Thyroid gland (tissue), 4 donors: ENCODE data around the gene SAXO1.

Experiments used
- CTCF ChIP-seq, 6 experiments: fragments of 200-600 bp in 3 of 6; fragments of 450-650 bp in 3 of 6; sonication (generic) in 3 of 6; IDR thresholded peaks; one replicate each; pipeline ENCODE4 v1.5.1; 2016 to 2019; ENCODE audit warnings: antibody characterized with exemption in 6 of 6, mild to moderate bottlenecking in 2 of 6, inconsistent platforms in 1 of 6, moderate library complexity in 1 of 6
- POLR2A ChIP-seq, 2 donors: fragments of 450-650 bp; IDR thresholded peaks; one replicate each; pipeline ENCODE4 v1.6.1; 2017; ENCODE audit warnings: antibody characterized with exemption in 2 of 2, mild to moderate bottlenecking in 2 of 2, moderate library complexity in 1 of 2

- no peak for TF ChIP-seq CTCF (IDR thresholded peaks at IDR 0.05)
- TF ChIP-seq POLR2A (IDR thresholded peaks at IDR 0.05): no peak
These were observed 136.4 kb downstream of the SAXO1 start for GRCh38 chr9:18896531-18897179.
